ENCODE measurements around the gene NLN. TPM values are rescaled to one million over a fixed set of nuclear protein-coding genes. Genes with fewer than 3 reads are reported as not detected.
A peak's percentile ranks its signal among the peaks of the same experiment; 100 is the strongest.

The NLN gene
- total and polyA plus RNA-seq, 9 of the 15 experiments (the other 6 are each of a cell fraction or from before 2014, with no cell fraction given), result 6.9 to 45.2 (median 28.8) TPM

DNA sequence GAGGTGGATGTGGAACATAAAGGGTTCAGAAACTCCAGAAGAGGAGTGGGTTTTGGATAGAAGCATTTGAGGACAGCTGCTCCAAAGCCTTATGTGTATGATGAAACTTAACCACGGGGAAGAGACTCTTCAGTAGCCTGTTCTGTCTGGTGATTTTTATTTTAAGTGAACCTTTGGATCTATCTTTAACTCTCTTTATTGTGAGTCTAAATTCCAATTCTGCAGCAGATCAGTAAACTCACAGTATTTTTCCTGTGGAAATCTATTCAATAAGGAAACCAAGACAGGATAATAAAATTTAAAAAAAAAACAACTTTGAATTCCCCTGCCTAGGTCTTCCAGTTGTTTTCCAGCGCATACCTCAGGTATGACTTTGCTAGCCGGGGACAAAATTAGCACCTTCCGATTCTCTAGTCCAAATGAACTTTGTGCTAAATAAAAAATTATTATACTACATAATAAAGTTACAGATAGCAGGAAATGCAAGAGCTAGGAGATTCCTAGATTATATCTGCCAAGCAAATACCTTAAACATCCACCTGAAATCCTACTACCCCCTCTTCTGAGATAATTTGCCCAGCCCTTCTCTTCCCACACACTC is 101.9 kb downstream of the NLN start (continued):
- TF ChIP-seq SIX5 (IDR thresholded peaks at IDR 0.05; ENCODE audit: borderline replicate concordance in 1 of 2, insufficient read depth in 1 of 2, low read depth in 1 of 2, low read length in 2 of 2) (no peak), NFIC (IDR thresholded peaks at IDR 0.05) (no peak), KLF1 (tag; IDR thresholded peaks at IDR 0.05) (no peak), ZKSCAN8 (CRISPR knock-in tag; IDR thresholded peaks at IDR 0.05) (no peak), CBFA2T2 (conservative IDR thresholded peaks at IDR 0.05) (no peak), MTF1 (CRISPR knock-in tag; IDR thresholded peaks at IDR 0.05; ENCODE audit: borderline replicate concordance) (no peak)

GRCh38 chr5:65825408-65826328 is 103.7 kb downstream of the NLN start:
- no peaks in the 10 kb centered on the region for H3K9me3 ChIP-seq (replicated peaks; ENCODE audit: control insufficient read depth, insufficient read depth, low read depth, low read length)
- no peak overlapping the region for H3K27ac ChIP-seq (ENCODE audit: extremely low read depth, low read depth, low read length)
- POLR2A ChIA-PET, result no interaction called here
- 80% methylated on average over 4 of the region's 5 CpGs for WGBS (ENCODE audit: insufficient coverage, low coverage, missing lambda C conversion rate)
- no peak overlapping the region for H3K4me2 ChIP-seq (ENCODE audit: insufficient read depth, low read length)
- intact Hi-C loops (cut with micrococcal nuclease) (no loop called here), in situ Hi-C loops (cut with MboI) (no loop called here)
- FAIRE-seq (no peak), ATAC-seq (no peak), DNase-seq (ENCODE audit: extremely low read depth in 1 of 4, low spot score in 3 of 4) (no peak)
- H2AFZ ChIP-seq (ENCODE audit: low read depth, low read length), result no peak overlapping the region
- H3K36me3 ChIP-seq (ENCODE audit: control insufficient read depth, insufficient read depth, low read length), result peaks cover 5% of the 10 kb centered on the region; the same call in 2 of the 3 replicates
- CTCF ChIA-PET (ENCODE audit: low intra/inter-chr PET ratio), result no interaction called here
- H3K9ac ChIP-seq (ENCODE audit: insufficient read depth in 1 of 2, low read depth in 2 of 2, low read length in 2 of 2), result no peak overlapping the region
- TF ChIP-seq SPI1 (IDR thresholded peaks at IDR 0.05; ENCODE audit: borderline replicate concordance, low read depth, low read length), result peak; percentile 77
- no peak for TF ChIP-seq ZNF133 (CRISPR knock-in tag; IDR thresholded peaks at IDR 0.05)
- no peak overlapping the region for H3K4me3 ChIP-seq
- H3K9me1 ChIP-seq (ENCODE audit: control insufficient read depth, insufficient read depth, low read length), result no peaks in the 10 kb centered on the region
- no peaks in the 10 kb centered on the region for H3K79me2 ChIP-seq (ENCODE audit: control insufficient read depth, insufficient read depth, low read length)
- H3K27me3 ChIP-seq (ENCODE audit: control insufficient read depth in 2 of 2, insufficient read depth in 2 of 2, low read length in 2 of 2), result no peaks in the 10 kb centered on the region
- no peaks in the 10 kb centered on the region for H4K20me1 ChIP-seq (replicated peaks; ENCODE audit: control insufficient read depth, insufficient read depth, low read length)
- BruUV-seq (replicated peaks), result no TSS peak
- H3K4me1 ChIP-seq (replicated peaks in 1 of 2; ENCODE audit: control insufficient read depth in 2 of 2, insufficient read depth in 2 of 2, low read length in 2 of 2), result no peaks in the 10 kb centered on the region
